CD4-positive, alpha-beta T cell treated with Interleukin-17A for 1 hour (primary cell): ENCODE data around the gene RPS6KA5.

ENCODE experiments used
- DNase-seq: peaks from one replicate; pipeline ENCODE4 v3.0.0-alpha.2; 2020

The RPS6KA5 gene

GRCh38 chr14:90924621-90925340 is 135.7 kb downstream of the RPS6KA5 start:
- DNase-seq, result no peak

- no peak for DNase-seq
Observed at GRCh38 chr14:90922141-90922540, 138.3 kb downstream of the RPS6KA5 start.

GRCh38 chr14:90911121-90911520 is 149.3 kb downstream of the RPS6KA5 start:
- no peak for DNase-seq

- DNase-seq, result no peak
Observed at GRCh38 chr14:90907178-90907577, 153.3 kb downstream of the RPS6KA5 start.

GRCh38 chr14:90905531-90905930 is 154.9 kb downstream of the RPS6KA5 start:
- DNase-seq, result no peak

GRCh38 chr14:90903101-90903500 is 157.3 kb downstream of the RPS6KA5 start:
- DNase-seq, result peak; percentile 73

- DNase-seq, result no peak
Observed at GRCh38 chr14:90900476-90901083, 159.9 kb downstream of the RPS6KA5 start.

GRCh38 chr14:90897022-90897421 is 163.4 kb downstream of the RPS6KA5 start:
- DNase-seq, result no peak

- DNase-seq, result no peak
Observed at GRCh38 chr14:90894241-90894640, 166.2 kb downstream of the RPS6KA5 start.

GRCh38 chr14:90893510-90893909 is 166.9 kb downstream of the RPS6KA5 start:
- no peak for DNase-seq

- DNase-seq, result no peak
Observed at GRCh38 chr14:90892970-90893369, 167.5 kb downstream of the RPS6KA5 start.

GRCh38 chr14:90891326-90891725 is 169.1 kb downstream of the RPS6KA5 start:
- DNase-seq, result no peak

- DNase-seq, result no peak
Observed at GRCh38 chr14:90890322-90891020, 170.0 kb downstream of the RPS6KA5 start.

GRCh38 chr14:90886297-90886815 is 174.1 kb downstream of the RPS6KA5 start:
- no peak for DNase-seq

- DNase-seq, result no peak
Observed at GRCh38 chr14:90883782-90884181, 176.7 kb downstream of the RPS6KA5 start.

GRCh38 chr14:90883197-90883596 is 177.2 kb downstream of the RPS6KA5 start:
- no peak for DNase-seq

- DNase-seq, result no peak
Observed at GRCh38 chr14:90880282-90880681, 180.2 kb downstream of the RPS6KA5 start.

GRCh38 chr14:90874599-90874998 is 185.8 kb downstream of the RPS6KA5 start:
- no peak for DNase-seq

GRCh38 chr14:90871605-90872233 is 188.7 kb downstream of the RPS6KA5 start:
- no peak for DNase-seq

- DNase-seq, result no peak
Observed at GRCh38 chr14:90870950-90871604, 189.4 kb downstream of the RPS6KA5 start.

- no peak for DNase-seq
Observed at GRCh38 chr14:90867501-90867900, 192.9 kb downstream of the RPS6KA5 start.

- no peak for DNase-seq
Observed at GRCh38 chr14:90866833-90867232, 193.6 kb downstream of the RPS6KA5 start.

- no peak for DNase-seq
Observed at GRCh38 chr14:90864741-90865140, 195.7 kb downstream of the RPS6KA5 start.
